Measurements from ENCODE around the gene AFG1L. TPM values are rescaled to one million over a fixed set of nuclear protein-coding genes. Genes with fewer than 3 reads are reported as not detected.
"Not testable (repeated sequence)": the region's sequence is repeated elsewhere in the genome, so short reads cannot be mapped to it uniquely, and the experiment has no call there.

Gene AFG1L
- total and polyA plus RNA-seq, 2 experiments from 2014 or later, result 4.1 to 8.7 TPM

- no peak for TF ChIP-seq ZNF462 (CRISPR knock-in tag; IDR thresholded peaks at IDR 0.05)
- TF ChIP-seq ZNF331 (CRISPR knock-in tag; IDR thresholded peaks at IDR 0.05; ENCODE audit: low read depth), result no peak
- TF ChIP-seq EZH2 (IDR thresholded peaks at IDR 0.05; ENCODE audit: low read depth, unreplicated experiment), result no peak
- TF ChIP-seq POLR2AphosphoS5 (IDR thresholded peaks at IDR 0.05; ENCODE audit: low read depth), result no peak
- no peak for TF ChIP-seq ETS1 (IDR thresholded peaks at IDR 0.05)
- no peak for TF ChIP-seq ZNF114 (CRISPR knock-in tag; IDR thresholded peaks at IDR 0.05)
Observed at GRCh38 chr6:108448481-108448880, 153.6 kb downstream of the AFG1L start (continued).

GRCh38 chr6:108449717-108450116, 154.9 kb downstream of the AFG1L start:
- not testable (repeated sequence) for H3K27me3 ChIP-seq (ENCODE audit: insufficient read depth); H3K27ac Mint-ChIP-seq; H3K27ac ChIP-seq (ENCODE audit: low read depth); H3K36me3 ChIP-seq (ENCODE audit: insufficient read depth); H3K4me3 Mint-ChIP-seq; H3K4me2 ChIP-seq; H3K79me2 ChIP-seq (replicated peaks; ENCODE audit: insufficient read depth); H3K27me3 Mint-ChIP-seq (ENCODE audit: insufficient read depth, low read depth, poor library complexity); DNase-seq (ENCODE audit: low spot score); H3K4me3 ChIP-seq; H3F3A ChIP-seq (replicated peaks; ENCODE audit: low read depth); H2AFZ ChIP-seq; H4K20me1 ChIP-seq (replicated peaks; ENCODE audit: insufficient read depth); H3K9me3 Mint-ChIP-seq; ATAC-seq; H3K9me2 ChIP-seq (ENCODE audit: insufficient read depth); H3K36me3 Mint-ChIP-seq (ENCODE audit: low read depth)
- peaks cover 15% of the 10 kb centered on the region; the same call in 1 of the 2 replicates for H3K4me1 ChIP-seq (ENCODE audit: insufficient read depth)
- H3K4me1 Mint-ChIP-seq, result peaks cover 14% of the 10 kb centered on the region

Measured in GM23338 (cell line).